GM18870 (cell line): ENCODE data around the gene PLEKHA1.

Experiments used
- ATAC-seq: cut with Tn5 transposase; IDR thresholded peaks from one replicate; pipeline ENCODE4 v1.9.1; 2021; ENCODE audit warnings: moderate library complexity; ENCODE audit not compliant: unreplicated experiment

The PLEKHA1 gene

GRCh38 chr10:122420624-122421007 lies 46.1 kb downstream of the PLEKHA1 start:
- ATAC-seq, result no peak

DNA sequence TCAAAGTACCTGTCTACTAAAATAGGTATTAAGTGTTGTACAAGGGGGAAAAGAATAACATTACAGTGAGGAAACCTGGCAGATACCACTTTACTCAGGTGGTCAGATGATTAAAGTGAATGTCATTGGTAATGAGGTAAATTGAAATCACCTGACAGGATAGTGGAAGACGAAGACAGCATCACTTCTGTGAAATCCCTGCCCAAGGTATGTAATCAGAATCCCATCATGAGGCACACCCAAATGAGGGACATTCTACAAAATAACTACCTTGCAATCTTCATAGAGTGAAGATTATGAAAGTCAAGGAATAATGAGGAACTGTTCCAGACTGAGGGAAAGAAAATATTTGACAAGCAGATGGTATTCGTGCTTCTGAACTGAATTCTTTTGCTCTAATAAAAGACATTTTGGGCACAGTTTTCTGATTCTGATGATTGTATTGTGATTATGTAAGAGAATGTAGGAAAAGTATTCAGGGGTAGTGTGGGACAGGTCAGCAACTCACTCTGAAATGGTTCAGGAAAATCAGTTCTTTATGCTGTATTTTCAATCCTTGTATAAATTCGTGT lies 46.6 kb downstream of the PLEKHA1 start:
- ATAC-seq, result no peak

GRCh38 chr10:122421742-122422141 lies 47.2 kb downstream of the PLEKHA1 start:
- ATAC-seq, result no peak

- ATAC-seq, result no peak
These were observed 47.9 kb downstream of the PLEKHA1 start for GRCh38 chr10:122422266-122422989.

DNA sequence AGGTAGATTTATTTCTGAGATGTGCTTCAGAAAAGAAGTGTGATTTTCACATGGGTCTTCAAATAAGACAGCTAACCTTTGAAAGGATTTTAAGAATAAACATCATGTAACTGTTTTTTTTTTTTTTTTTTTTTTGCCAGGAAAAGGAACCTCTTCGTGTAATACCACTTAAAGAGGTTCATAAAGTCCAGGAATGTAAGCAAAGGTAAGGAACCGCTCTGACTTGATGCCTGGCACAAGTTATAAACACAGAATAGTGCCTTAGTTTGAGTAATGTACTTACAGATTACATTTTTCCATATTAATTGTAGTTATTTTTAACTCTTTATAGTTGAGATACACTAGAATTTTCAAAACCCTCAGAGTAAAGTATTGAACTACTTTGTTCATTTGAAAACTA lies 49.6 kb downstream of the PLEKHA1 start:
- no peak for ATAC-seq

DNA sequence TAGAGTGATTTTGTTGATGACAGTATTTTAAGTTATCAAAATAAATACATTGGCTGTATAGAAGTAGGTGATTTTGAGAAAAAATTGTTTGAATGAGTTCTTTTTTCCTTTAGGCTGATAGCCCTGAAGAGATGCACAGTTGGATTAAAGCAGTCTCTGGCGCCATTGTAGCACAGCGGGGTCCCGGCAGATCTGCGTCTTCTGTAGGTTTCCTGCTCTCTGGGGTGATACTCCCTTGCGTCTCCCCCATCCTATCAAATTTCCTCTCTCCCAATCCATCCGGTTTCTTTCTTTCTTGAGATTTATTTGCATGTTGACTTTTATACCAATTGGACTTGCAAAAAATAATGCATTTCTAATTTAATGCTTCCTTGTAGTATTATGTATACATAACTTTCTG lies 52.3 kb downstream of the PLEKHA1 start:
- no peak for ATAC-seq

- no peak for ATAC-seq
These were observed 52.8 kb downstream of the PLEKHA1 start for GRCh38 chr10:122427280-122427679.

GRCh38 chr10:122435212-122435827 lies 60.8 kb downstream of the PLEKHA1 start:
- no peak for ATAC-seq

- no peak for ATAC-seq
These were observed 67.5 kb downstream of the PLEKHA1 start for GRCh38 chr10:122441961-122442360.

DNA sequence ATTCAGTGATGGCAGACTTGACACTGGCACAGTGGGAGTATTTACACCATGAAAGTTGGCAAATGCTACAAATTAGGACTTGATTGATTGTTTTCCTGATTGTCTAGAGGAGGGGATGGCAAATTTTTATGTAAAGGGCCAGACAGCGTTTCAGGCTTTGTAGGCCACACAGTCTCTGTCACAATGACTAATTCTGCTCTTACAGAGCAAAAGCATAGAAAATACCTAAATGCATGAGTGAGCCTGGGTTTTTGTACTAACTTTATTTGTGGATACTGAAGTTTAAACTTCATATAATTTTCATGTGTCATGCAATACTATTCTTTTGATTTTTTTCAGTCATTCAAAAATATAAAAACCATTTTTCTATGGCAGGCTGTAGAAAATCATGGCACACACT lies 71.0 kb downstream of the PLEKHA1 start:
- no peak for ATAC-seq

DNA sequence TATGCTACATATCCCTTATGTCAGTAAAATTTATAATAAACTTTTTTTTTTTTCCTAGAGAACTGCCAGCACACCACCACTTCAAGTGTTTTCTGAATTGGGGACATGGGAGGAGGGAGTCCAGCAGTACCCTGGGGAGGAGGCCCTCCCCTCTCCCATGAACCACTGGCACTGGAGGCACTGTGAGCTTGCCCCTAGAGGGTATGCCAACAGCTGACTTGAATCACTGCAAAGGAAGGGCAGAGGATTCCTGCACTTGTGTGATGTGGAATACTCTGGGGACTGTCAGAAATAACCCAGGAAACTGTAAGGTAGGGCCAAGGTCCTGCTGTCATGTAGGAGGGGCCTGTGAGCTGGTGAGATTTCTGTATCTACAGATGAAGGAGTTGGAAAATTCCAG lies 71.4 kb downstream of the PLEKHA1 start:
- no peak for ATAC-seq

GRCh38 chr10:122446668-122447423 lies 72.3 kb downstream of the PLEKHA1 start:
- no peak for ATAC-seq

GRCh38 chr10:122448600-122448999 lies 74.1 kb downstream of the PLEKHA1 start:
- no peak for ATAC-seq

DNA sequence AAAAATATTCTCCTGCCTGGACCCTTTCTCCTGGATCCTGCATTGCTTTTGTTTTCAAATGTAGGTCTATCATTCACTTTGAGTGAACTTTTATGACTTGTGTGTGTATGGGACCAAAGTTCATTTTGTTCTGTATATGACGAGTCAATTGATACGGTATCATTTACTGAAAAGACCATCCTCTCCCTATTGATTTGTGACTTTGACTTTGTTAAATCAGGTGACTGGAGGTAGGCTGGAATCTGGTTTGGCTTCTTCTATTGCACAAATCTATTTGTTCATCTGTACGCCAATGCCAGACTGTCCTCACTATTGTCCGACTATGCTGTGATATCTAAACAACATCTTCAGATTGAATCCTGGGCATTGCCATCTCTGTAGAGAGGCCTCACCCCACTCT lies 74.6 kb downstream of the PLEKHA1 start:
- no peak for ATAC-seq

- ATAC-seq, result no peak
These were observed 76.0 kb downstream of the PLEKHA1 start for GRCh38 chr10:122450353-122450990.

GRCh38 chr10:122454071-122454470 lies 79.6 kb downstream of the PLEKHA1 start:
- ATAC-seq, result no peak

DNA sequence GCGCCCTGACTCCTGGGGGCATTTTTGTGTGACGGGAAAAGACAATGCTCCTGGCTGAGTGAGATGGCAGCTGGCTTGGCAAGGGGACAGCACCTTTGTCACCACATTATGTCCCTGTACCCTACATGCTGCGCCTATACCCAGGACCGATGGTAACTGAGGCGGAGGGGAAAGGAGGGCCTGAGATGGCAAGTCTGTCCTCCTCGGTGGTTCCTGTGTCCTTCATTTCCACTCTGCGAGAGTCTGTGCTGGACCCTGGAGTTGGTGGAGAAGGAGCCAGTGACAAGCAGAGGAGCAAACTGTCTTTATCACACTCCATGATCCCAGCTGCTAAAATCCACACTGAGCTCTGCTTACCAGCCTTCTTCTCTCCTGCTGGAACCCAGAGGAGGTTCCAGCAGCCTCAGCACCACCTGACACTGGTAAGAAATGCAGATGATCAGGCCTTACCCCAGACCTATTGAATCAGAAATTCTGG lies 80.1 kb downstream of the PLEKHA1 start, which contains the start of gene ARMS2:
Gene ARMS2, plus strand, starts transcription at position 51 of the 478 bp plus-strand sequence. Its CDS starts 75 bp downstream, at position 126.
- no peak for ATAC-seq

GRCh38 chr10:122455376-122456079 lies 81.0 kb downstream of the PLEKHA1 start:
- ATAC-seq, result no peak

DNA sequence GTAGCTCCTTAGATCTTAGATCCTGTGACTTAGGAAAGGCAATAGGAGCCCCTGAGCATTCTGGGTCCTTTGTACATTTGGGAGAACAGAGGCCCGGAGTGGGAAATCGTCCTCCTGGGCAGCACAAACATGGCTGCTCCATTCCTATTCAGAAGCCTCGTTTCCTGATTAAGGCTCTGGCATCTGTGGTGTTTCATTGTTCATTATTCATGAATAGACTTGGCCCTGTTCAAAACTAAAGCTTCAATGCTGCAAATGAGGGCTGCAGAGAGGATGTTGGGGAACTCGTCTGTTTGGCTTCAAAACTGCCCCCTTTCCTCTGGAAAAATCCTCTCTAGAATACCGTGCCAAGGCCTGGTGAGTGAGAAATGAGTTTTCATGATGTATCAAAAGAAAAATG lies 83.4 kb downstream of the PLEKHA1 start:
- no peak for ATAC-seq

DNA sequence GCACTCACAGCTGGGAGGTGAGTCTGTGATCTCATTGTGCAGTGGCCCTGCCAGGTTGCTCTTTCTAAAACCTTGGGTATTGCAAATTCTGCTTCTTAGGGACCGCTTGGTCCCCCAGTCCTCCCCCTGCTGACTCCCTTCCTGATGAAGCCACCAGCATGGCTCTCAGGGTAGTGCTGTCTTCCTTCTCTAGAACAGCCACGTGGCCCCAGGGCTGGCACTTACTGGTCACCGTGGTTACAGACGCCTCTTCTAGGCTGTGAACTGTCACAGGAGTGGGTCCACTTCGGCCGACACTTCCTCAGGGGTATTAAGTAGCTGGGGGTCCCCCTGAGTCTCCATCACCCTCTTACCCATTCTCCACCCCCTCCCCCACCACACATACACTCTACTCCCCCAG lies 84.2 kb downstream of the PLEKHA1 start:
- ATAC-seq, result no peak
